ENCODE data around the gene TMEM271.

The TMEM271 gene

DNA sequence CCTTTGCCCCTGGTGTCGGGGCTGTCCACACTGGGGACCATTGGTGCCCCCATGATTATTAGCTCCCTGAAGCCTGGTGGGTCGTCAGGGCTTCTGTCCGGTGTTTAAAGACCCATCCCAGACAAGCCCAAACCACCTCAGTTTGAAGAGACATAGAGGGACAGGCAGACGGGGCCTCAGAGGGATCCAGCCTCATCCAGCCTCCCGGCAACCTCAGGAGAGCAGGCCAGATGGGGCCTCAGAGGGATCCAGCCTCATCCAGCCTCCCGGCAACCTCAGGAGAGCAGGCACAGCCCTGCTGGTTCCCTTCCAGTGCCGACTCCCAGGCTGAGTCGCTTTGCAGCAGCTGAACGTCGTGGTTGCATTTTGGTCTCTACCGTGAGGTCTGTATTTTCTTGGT, 45.0 kb downstream of the TMEM271 start:
- Histone ChIP-seq H3K4me3 (ENCODE audit: low read depth, low read length, poor library complexity, severe bottlenecking) (no peak overlapping the region), H3K9me2 (ENCODE audit: low read depth, low read length) (no peaks in the 10 kb centered on the region), H3K36me3 (ENCODE audit: insufficient read depth, low read length) (peaks cover 28% of the 10 kb centered on the region), H3K4me2 (ENCODE audit: low read length) (no peak overlapping the region), H3F3A (ENCODE audit: insufficient read depth, low read length) (no peaks in the 10 kb centered on the region), H3K4me1 (ENCODE audit: insufficient read depth, low read length, severe bottlenecking) (no peaks in the 10 kb centered on the region), H3K9ac (ENCODE audit: low read length) (no peak overlapping the region), H2AFZ (ENCODE audit: low read length) (no peak overlapping the region), H3K79me2 (ENCODE audit: insufficient read depth, low read length) (no peaks in the 10 kb centered on the region), H3K27ac (ENCODE audit: low read depth, low read length, poor library complexity, severe bottlenecking) (no peak overlapping the region), H3K27me3 (ENCODE audit: insufficient read depth, low read length) (no peaks in the 10 kb centered on the region), H3K9me3 (ENCODE audit: low read length) (no peaks in the 10 kb centered on the region), H4K20me1 (ENCODE audit: insufficient read depth, low read length) (no peaks in the 10 kb centered on the region)
- TF ChIP-seq, protein P1, sequence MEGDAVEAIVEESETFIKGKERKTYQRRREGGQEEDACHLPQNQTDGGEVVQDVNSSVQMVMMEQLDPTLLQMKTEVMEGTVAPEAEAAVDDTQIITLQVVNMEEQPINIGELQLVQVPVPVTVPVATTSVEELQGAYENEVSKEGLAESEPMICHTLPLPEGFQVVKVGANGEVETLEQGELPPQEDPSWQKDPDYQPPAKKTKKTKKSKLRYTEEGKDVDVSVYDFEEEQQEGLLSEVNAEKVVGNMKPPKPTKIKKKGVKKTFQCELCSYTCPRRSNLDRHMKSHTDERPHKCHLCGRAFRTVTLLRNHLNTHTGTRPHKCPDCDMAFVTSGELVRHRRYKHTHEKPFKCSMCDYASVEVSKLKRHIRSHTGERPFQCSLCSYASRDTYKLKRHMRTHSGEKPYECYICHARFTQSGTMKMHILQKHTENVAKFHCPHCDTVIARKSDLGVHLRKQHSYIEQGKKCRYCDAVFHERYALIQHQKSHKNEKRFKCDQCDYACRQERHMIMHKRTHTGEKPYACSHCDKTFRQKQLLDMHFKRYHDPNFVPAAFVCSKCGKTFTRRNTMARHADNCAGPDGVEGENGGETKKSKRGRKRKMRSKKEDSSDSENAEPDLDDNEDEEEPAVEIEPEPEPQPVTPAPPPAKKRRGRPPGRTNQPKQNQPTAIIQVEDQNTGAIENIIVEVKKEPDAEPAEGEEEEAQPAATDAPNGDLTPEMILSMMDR (IDR thresholded peaks at IDR 0.05; ENCODE audit: low read length): no peak
- TF ChIP-seq EZH2 (IDR thresholded peaks at IDR 0.05; ENCODE audit: borderline replicate concordance, low read length): no peak

DNA sequence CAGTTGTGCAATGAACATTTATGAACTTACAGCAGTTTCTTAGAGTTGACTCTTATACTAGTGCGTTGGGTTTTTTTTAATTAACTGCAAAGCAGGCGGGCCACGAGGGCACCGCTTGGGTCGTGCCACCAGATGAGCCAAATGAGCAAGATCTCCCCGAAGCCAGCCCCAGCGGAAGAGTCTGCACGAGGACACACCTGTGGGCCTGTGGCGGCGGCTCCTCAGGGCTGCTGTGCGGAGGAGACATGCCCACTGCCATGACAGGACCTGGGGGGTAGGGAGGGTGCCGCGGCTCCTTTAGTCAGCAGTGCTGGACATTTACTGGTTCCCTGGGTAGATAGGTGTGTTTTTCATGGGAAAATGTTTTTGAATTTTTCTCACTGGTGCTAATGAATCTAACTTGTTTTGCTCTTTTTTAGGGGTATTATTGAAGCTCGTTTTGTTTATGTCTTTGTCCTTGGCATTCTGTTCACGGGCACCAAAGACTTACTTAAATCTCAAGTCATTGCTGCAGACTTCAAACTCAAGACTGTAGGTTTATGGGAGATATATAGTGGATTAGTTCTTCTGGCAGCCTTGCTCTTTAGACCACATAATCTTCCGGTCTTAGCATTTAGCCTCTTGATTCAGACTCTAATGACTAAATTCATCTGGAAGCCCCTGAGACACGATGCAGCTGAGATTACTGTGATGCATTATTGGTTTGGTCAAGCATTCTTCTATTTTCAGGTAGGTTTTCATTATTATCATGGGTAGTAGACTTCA, 45.9 kb downstream of the TMEM271 start:
- H3K9me2 ChIP-seq (ENCODE audit: low read depth, low read length): no peaks in the 10 kb centered on the region
- no peaks in the 10 kb centered on the region for H3K79me2 ChIP-seq (ENCODE audit: insufficient read depth, low read length)
- peaks cover 30% of the 10 kb centered on the region for H3K36me3 ChIP-seq (ENCODE audit: insufficient read depth, low read length)
- no peaks in the 10 kb centered on the region for H3K4me1 ChIP-seq (ENCODE audit: insufficient read depth, low read length, severe bottlenecking)
- H3K27ac ChIP-seq (ENCODE audit: low read depth, low read length, poor library complexity, severe bottlenecking): no peak overlapping the region
- no peaks in the 10 kb centered on the region for H4K20me1 ChIP-seq (ENCODE audit: insufficient read depth, low read length)
- TF ChIP-seq EZH2 (IDR thresholded peaks at IDR 0.05; ENCODE audit: borderline replicate concordance, low read length): no peak
- TF ChIP-seq, protein P1 (IDR thresholded peaks at IDR 0.05; ENCODE audit: low read length): no peak
- H3K9me3 ChIP-seq (ENCODE audit: low read length): no peaks in the 10 kb centered on the region
- no peak overlapping the region for H3K4me2 ChIP-seq (ENCODE audit: low read length)
- H3K4me3 ChIP-seq (ENCODE audit: low read depth, low read length, poor library complexity, severe bottlenecking): no peak overlapping the region
- H2AFZ ChIP-seq (ENCODE audit: low read length): no peak overlapping the region
- H3K27me3 ChIP-seq (ENCODE audit: insufficient read depth, low read length): no peaks in the 10 kb centered on the region
- H3F3A ChIP-seq (ENCODE audit: insufficient read depth, low read length): no peaks in the 10 kb centered on the region
- no peak overlapping the region for H3K9ac ChIP-seq (ENCODE audit: low read length)

DNA sequence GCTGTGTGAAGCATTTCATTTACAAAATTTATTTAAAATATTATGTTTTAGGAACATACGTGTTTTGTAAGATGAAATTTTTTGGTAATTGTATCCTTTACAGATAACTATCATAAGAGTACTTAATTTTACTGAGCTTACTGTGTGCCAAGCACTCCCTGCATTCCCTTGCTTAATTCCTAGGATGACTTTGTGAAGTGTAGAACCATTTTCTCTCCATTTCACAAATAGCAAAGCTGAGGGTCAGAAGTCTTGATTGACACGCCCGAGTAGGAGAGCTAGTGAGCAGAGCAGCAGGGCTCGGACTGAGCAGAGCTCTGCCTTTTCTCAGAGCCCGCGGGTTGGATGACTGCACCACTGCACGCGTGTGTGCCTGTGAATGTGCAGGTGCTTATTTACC, 46.5 kb downstream of the TMEM271 start:
- H3K9me2 ChIP-seq (ENCODE audit: low read depth, low read length): no peaks in the 10 kb centered on the region
- H3K79me2 ChIP-seq (ENCODE audit: insufficient read depth, low read length): no peaks in the 10 kb centered on the region
- no peak for TF ChIP-seq EZH2 (IDR thresholded peaks at IDR 0.05; ENCODE audit: borderline replicate concordance, low read length)
- TF ChIP-seq, protein P1 (IDR thresholded peaks at IDR 0.05; ENCODE audit: low read length): no peak
- no peak overlapping the region for H3K4me3 ChIP-seq (ENCODE audit: low read depth, low read length, poor library complexity, severe bottlenecking)
- no peaks in the 10 kb centered on the region for H3K27me3 ChIP-seq (ENCODE audit: insufficient read depth, low read length)
- H3K27ac ChIP-seq (ENCODE audit: low read depth, low read length, poor library complexity, severe bottlenecking): no peak overlapping the region
- no peak overlapping the region for H3K9ac ChIP-seq (ENCODE audit: low read length)
- H3K4me1 ChIP-seq (ENCODE audit: insufficient read depth, low read length, severe bottlenecking): no peaks in the 10 kb centered on the region
- no peak overlapping the region for H2AFZ ChIP-seq (ENCODE audit: low read length)
- H4K20me1 ChIP-seq (ENCODE audit: insufficient read depth, low read length): no peaks in the 10 kb centered on the region
- H3K36me3 ChIP-seq (ENCODE audit: insufficient read depth, low read length): peaks cover 30% of the 10 kb centered on the region
- H3F3A ChIP-seq (ENCODE audit: insufficient read depth, low read length): no peaks in the 10 kb centered on the region
- H3K9me3 ChIP-seq (ENCODE audit: low read length): no peaks in the 10 kb centered on the region
- H3K4me2 ChIP-seq (ENCODE audit: low read length): no peak overlapping the region
